GM23338 (cell line): ENCODE measurements around the gene TINCR. TPM values are rescaled to one million over a fixed set of nuclear protein-coding genes. Genes with fewer than 3 reads are reported as not detected.
A peak's percentile ranks its signal among the peaks of the same experiment; 100 is the strongest.

ENCODE experiments used
- ATAC-seq: fragments of 200-7000 bp; cut with Tn5 transposase; 3 replicates; pipeline ENCODE4 v1.9.1; 2020
- DNase-seq: peaks from one replicate; pipeline ENCODE4 v3.0.0-alpha.2; 2015; ENCODE audit warnings: low spot score
- H2AFZ ChIP-seq: fragments of 200-600 bp; sonication (generic); 2 replicates; pipeline ENCODE4 v1.8.0; 2016; ENCODE audit warnings: antibody characterized with exemption, mild to moderate bottlenecking, moderate library complexity
- H3F3A ChIP-seq: fragments of 200-600 bp; sonication (generic); replicated peaks from 2 replicates; pipeline ENCODE4 v1.8.0; 2017; ENCODE audit warnings: antibody characterized with exemption, mixed run types, low read depth
- H3K27ac ChIP-seq: fragments of 200-600 bp; sonication (generic); 2 replicates; pipeline ENCODE4 v1.6.1; 2016; ENCODE audit warnings: low read depth
- H3K27me3 ChIP-seq: fragments of 200-600 bp; sonication (generic); 2 replicates; pipeline ENCODE4 v1.8.0; 2016; ENCODE audit warnings: mild to moderate bottlenecking, mixed run types, moderate library complexity; ENCODE audit not compliant: insufficient read depth
- H3K36me3 ChIP-seq: fragments of 200-600 bp; sonication (generic); 2 replicates; pipeline ENCODE4 v1.8.0; 2016; ENCODE audit warnings: mild to moderate bottlenecking; ENCODE audit not compliant: insufficient read depth
- H3K4me1 ChIP-seq: fragments of 200-600 bp; sonication (generic); 2 replicates; pipeline ENCODE4 v1.8.0; 2016; ENCODE audit warnings: mild to moderate bottlenecking, moderate library complexity; ENCODE audit not compliant: insufficient read depth
- H3K4me2 ChIP-seq: fragments of 200-600 bp; sonication (generic); 2 replicates; pipeline ENCODE4 v1.7.1; 2017; ENCODE audit warnings: mixed run types
- H3K4me3 ChIP-seq: fragments of 200-600 bp; sonication (generic); 2 replicates; pipeline ENCODE4 v1.6.1; 2016; ENCODE audit warnings: mixed run types
- H3K79me2 ChIP-seq: fragments of 200-600 bp; sonication (generic); replicated peaks from 2 replicates; pipeline ENCODE4 v1.8.0; 2017; ENCODE audit warnings: mild to moderate bottlenecking; ENCODE audit not compliant: insufficient read depth
- H3K9me2 ChIP-seq: fragments of 200-600 bp; sonication (generic); 2 replicates; pipeline ENCODE4 v1.8.0; 2017; ENCODE audit not compliant: insufficient read depth
- H4K20me1 ChIP-seq: fragments of 200-600 bp; sonication (generic); replicated peaks from 2 replicates; pipeline ENCODE4 v1.8.0; 2017; ENCODE audit warnings: mild to moderate bottlenecking; ENCODE audit not compliant: insufficient read depth
- H3K27ac Mint-ChIP-seq: 2 replicates; pipeline ENCODE4 v1.8.0; 2020; ENCODE audit warnings: inconsistent platforms, mild to moderate bottlenecking, moderate library complexity, mixed read lengths
- H3K27me3 Mint-ChIP-seq: 3 replicates; pipeline ENCODE4 v1.8.0; 2022; ENCODE audit warnings: low read depth, mild to moderate bottlenecking, moderate library complexity, mixed read lengths, inconsistent platforms; ENCODE audit not compliant: insufficient read depth, poor library complexity
- H3K36me3 Mint-ChIP-seq: 3 replicates; pipeline ENCODE4 v1.8.0; 2021; ENCODE audit warnings: low read depth, mild to moderate bottlenecking, inconsistent platforms, moderate library complexity, mixed read lengths
- H3K4me1 Mint-ChIP-seq: 3 replicates; pipeline ENCODE4 v1.8.0; 2020; ENCODE audit warnings: mild to moderate bottlenecking, inconsistent platforms, mixed read lengths
- H3K4me3 Mint-ChIP-seq: 3 replicates; pipeline ENCODE4 v1.8.0; 2021; ENCODE audit warnings: moderate library complexity, mild to moderate bottlenecking, inconsistent platforms, mixed read lengths
- H3K9me3 Mint-ChIP-seq: 3 replicates; pipeline ENCODE4 v1.8.0; 2020; ENCODE audit warnings: moderate library complexity, mild to moderate bottlenecking, inconsistent platforms, mixed read lengths
- CTCF ChIP-seq, 2 experiments: fragments of 200-600 bp in 1 of 2; sonication (generic) in 1 of 2; conservative IDR thresholded peaks; 2 replicates each; pipeline versions ENCODE4 v1.5.1 to v1.6.1; 2016 to 2017; ENCODE audit warnings: antibody characterized with exemption in 2 of 2, low read depth in 2 of 2, mild to moderate bottlenecking in 2 of 2, moderate library complexity in 1 of 2
- EZH2 ChIP-seq: fragments of 200-600 bp; sonication (generic); IDR thresholded peaks from one replicate; pipeline ENCODE4 v1.8.0; 2017; ENCODE audit warnings: antibody characterized with exemption, mild to moderate bottlenecking, low read depth; ENCODE audit not compliant: unreplicated experiment
- EZH2phosphoT487 ChIP-seq: fragments of 200-600 bp; sonication (generic); IDR thresholded peaks from one replicate; pipeline ENCODE4 v1.8.1; 2018; ENCODE audit warnings: antibody characterized with exemption; ENCODE audit not compliant: unreplicated experiment
- NANOG ChIP-seq: IDR thresholded peaks from 2 replicates; pipeline ENCODE4 v1.6.1; 2016; ENCODE audit warnings: antibody characterized with exemption, borderline replicate concordance
- POLR2AphosphoS5 ChIP-seq: IDR thresholded peaks from 2 replicates; pipeline ENCODE4 v1.6.1; 2016; ENCODE audit warnings: antibody characterized with exemption, low read depth
- ZNF114 ChIP-seq: fragments of 250-450 bp; sonication (Bioruptor Pico); IDR thresholded peaks from 2 replicates; pipeline ENCODE4 v1.5.0; 2020; ENCODE audit warnings: mild to moderate bottlenecking, moderate library complexity
- ZNF462 ChIP-seq: fragments of 250-450 bp; sonication (Bioruptor Pico); IDR thresholded peaks from 2 replicates; pipeline ENCODE4 v1.5.0; 2020; ENCODE audit warnings: mild to moderate bottlenecking, moderate library complexity
- polyA plus RNA-seq: library from polyadenylated mRNA; unstranded; fragments of >200 nt; fragmentation: Nextera tagmentation; extraction: Ambion mirVana; gene quantifications from 2 replicates; pipeline ENCODE4 v1.2.1, GENCODE V29; 2016
- total RNA-seq: library from RNA; depleted of rRNA; stranded (reverse); fragments of >200 nt; shearing (Covaris generic); gene quantifications from 2 replicates; pipeline ENCODE4 v1.2.3, GENCODE V29; 2014
- TF ChIP-seq, protein P1 (sequence below): IDR thresholded peaks from one replicate; pipeline ENCODE4 v1.6.1; 2018; ENCODE audit warnings: antibody characterized with exemption; ENCODE audit not compliant: unreplicated experiment

The TINCR gene
- total and polyA plus RNA-seq, 2 experiments from 2014 or later: 0.42 to 0.97 TPM

- Histone ChIP-seq H3K4me1 (no peaks in the 10 kb centered on the region), H2AFZ (no peak overlapping the region), H3K9me2 (no peaks in the 10 kb centered on the region), H3K36me3 (no peaks in the 10 kb centered on the region), H3K79me2 (no peaks in the 10 kb centered on the region), H3K4me3 (no peak overlapping the region), H3K4me2 (no peak overlapping the region), H3K27me3 (no peaks in the 10 kb centered on the region), H3K27ac (no peak overlapping the region), H3F3A (no peaks in the 10 kb centered on the region), H4K20me1 (no peaks in the 10 kb centered on the region)
- Mint-ChIP-seq H3K36me3 (peaks cover 13% of the 10 kb centered on the region), H3K4me3 (no peak overlapping the region), H3K9me3 (peaks cover 30% of the 10 kb centered on the region), H3K27ac (no peak overlapping the region), H3K4me1 (no peaks in the 10 kb centered on the region), H3K27me3 (peaks cover 12% of the 10 kb centered on the region)
- DNase-seq (peak; percentile 66), ATAC-seq (peak; percentile 75)
- TF ChIP-seq, protein P1, sequence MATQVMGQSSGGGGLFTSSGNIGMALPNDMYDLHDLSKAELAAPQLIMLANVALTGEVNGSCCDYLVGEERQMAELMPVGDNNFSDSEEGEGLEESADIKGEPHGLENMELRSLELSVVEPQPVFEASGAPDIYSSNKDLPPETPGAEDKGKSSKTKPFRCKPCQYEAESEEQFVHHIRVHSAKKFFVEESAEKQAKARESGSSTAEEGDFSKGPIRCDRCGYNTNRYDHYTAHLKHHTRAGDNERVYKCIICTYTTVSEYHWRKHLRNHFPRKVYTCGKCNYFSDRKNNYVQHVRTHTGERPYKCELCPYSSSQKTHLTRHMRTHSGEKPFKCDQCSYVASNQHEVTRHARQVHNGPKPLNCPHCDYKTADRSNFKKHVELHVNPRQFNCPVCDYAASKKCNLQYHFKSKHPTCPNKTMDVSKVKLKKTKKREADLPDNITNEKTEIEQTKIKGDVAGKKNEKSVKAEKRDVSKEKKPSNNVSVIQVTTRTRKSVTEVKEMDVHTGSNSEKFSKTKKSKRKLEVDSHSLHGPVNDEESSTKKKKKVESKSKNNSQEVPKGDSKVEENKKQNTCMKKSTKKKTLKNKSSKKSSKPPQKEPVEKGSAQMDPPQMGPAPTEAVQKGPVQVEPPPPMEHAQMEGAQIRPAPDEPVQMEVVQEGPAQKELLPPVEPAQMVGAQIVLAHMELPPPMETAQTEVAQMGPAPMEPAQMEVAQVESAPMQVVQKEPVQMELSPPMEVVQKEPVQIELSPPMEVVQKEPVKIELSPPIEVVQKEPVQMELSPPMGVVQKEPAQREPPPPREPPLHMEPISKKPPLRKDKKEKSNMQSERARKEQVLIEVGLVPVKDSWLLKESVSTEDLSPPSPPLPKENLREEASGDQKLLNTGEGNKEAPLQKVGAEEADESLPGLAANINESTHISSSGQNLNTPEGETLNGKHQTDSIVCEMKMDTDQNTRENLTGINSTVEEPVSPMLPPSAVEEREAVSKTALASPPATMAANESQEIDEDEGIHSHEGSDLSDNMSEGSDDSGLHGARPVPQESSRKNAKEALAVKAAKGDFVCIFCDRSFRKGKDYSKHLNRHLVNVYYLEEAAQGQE: no peak
- no peak for TF ChIP-seq EZH2
- no peak for TF ChIP-seq ZNF114 (CRISPR knock-in tag)
- TF ChIP-seq CTCF (conservative IDR thresholded peaks at IDR 0.05; ENCODE audit: low read depth in 2 of 2): peak; percentile 69 to 85
- TF ChIP-seq NANOG: no peak
Measured at GRCh38 chr19:5515737-5516136, 52.0 kb downstream of the TINCR start.

DNA sequence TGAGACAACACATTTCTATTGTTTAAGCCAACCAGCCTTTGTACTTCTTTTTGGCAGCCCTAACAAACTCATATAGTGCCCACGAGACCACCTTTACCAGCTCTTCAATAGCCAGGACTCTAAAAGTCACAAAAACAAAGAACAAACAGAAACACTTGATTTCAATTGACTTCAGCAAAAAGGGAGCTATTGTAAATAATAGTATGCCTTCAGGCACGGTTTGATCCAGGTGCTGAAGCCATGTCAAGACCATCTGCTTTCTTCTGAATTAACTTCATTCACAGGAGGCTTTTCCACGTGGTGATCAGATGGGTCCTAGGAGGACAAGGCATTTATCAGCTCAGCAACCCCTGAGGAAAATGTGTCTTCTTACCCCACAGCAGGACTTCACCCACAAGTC, 53.8 kb downstream of the TINCR start:
- H3K36me3 Mint-ChIP-seq: peaks cover 13% of the 10 kb centered on the region
- H3K4me3 ChIP-seq: no peak overlapping the region
- no peaks in the 10 kb centered on the region for H3K79me2 ChIP-seq
- no peak overlapping the region for H3K27ac ChIP-seq
- peaks cover 30% of the 10 kb centered on the region for H3K9me3 Mint-ChIP-seq
- no peaks in the 10 kb centered on the region for H3K4me1 ChIP-seq
- no peaks in the 10 kb centered on the region for H3K4me1 Mint-ChIP-seq
- no peaks in the 10 kb centered on the region for H3K27me3 ChIP-seq
- H3K4me2 ChIP-seq: no peak overlapping the region
- DNase-seq: no peak
- H3K4me3 Mint-ChIP-seq: no peak overlapping the region
- no peaks in the 10 kb centered on the region for H3K36me3 ChIP-seq
- no peak overlapping the region for H2AFZ ChIP-seq
- no peaks in the 10 kb centered on the region for H3K9me2 ChIP-seq
- H3F3A ChIP-seq: no peaks in the 10 kb centered on the region
- H3K27ac Mint-ChIP-seq: no peak overlapping the region
- H3K27me3 Mint-ChIP-seq: peaks cover 15% of the 10 kb centered on the region
- ATAC-seq: no peak
- H4K20me1 ChIP-seq: no peaks in the 10 kb centered on the region
- TF ChIP-seq CTCF (conservative IDR thresholded peaks at IDR 0.05; ENCODE audit: low read depth in 2 of 2) (no peak), POLR2AphosphoS5 (no peak), EZH2phosphoT487 (no peak), ZNF114 (CRISPR knock-in tag) (no peak), ZNF462 (CRISPR knock-in tag) (no peak)
